ENCODE measurements around the gene SLC44A1.
A peak's percentile ranks its signal among the peaks of the same experiment; 100 is the strongest.
"Not testable (repeated sequence)": the region's sequence is repeated elsewhere in the genome, so short reads cannot be mapped to it uniquely, and the experiment has no call there.

Gene SLC44A1

DNA sequence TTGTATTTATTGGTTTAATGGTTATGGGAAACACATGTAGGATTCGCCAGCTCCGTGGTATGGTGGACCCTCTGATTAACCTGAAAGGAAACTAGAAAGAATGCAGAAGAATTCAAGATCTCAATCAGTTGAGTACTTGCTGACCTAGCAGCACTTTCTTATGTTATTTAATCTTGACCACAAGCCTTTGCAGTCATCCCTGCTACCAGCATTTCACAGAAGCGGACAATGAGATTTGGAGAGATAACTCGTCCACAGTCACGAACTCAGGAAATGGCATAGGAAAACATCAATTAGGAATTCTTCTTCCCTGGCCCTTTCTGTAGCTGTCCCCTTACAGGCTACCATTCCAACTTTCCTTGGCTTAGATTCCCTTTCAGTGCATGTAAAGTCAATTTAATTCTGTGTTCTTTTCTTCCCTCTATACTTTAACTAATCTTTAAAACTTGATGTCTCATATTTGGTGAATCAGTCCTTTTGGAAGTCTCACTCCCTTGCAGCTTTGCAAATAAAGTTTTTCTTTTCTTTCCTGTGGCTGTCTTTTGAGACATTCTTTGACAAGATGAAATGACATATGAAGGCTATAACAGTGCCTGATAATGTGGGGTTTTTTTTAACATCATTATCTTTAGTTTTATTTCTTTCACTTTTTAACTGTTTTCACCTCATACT lies 1.3 kb upstream of the SLC44A1 start:
- no peak for DNase-seq

DNA sequence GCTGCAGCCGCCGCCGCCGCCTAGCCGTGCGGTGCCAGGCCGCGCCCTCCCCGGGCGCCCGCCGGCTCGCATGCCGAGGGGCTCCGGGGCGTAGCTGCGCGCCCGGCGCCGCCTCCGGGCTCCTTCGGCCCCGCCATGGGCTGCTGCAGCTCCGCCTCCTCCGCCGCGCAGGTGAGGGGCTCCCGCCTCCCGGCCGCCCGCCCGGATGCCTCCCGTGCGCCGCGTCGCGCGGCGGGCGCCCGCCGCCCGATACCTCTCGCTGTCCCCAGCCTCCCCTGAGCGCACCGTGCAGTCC lies 230 bp downstream of the SLC44A1 start:
- no peak for DNase-seq

DNA sequence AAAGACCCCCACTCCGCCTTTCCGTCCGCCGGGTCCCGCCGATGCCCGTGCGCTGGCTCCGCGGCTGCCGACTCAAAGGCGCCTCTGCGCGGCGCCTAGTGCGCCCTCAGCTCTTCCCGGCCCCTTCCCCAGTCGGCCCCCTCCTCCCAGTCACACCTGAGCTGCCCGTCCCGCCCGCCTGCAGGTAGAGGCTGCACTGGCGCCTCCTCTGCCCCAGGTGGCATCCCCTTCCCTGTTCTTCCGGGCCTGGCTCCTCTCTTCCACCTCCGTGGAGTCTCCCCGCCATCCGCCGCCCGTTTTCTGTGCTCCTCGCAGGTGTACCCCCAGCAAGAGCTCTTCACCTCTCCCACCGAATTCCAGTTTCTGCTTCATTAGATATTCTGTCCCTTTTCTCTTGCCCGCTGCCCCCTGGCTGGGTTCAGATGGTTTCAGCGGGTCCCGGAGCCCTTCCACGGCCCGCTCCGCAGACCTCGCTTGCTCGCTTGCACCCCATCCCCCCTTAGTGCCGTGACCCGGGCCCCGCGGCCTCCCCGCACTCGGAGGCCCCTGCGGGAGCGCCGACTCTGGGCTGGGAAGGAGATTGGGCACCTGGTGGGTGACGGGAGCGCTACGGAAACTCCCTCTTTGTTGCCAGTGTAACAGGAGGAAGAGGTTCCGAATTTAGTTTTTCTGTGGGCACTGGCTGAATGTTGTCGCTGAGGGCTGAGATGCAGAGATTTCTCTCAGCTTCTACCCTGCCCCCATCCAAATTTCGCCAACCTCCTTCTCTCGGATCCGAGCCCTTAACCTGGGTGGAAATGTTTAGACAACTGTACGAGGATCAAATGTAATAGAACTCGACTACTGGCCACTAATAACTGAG lies 809 bp downstream of the SLC44A1 start:
- DNase-seq, result peak; percentile 20

DNA sequence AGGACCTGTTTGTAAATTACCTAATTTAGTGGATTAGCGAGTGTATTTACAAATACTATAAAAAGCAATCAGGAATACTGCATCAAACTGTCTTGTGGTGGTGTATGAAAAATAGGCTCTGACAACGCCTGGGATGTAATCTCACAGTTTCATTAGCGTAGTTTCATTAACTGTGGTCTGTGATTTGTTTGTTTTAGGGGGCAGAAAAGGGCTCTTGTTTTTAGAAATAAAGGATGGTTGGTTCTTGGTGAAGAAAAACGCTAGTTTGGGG lies 1.4 kb downstream of the SLC44A1 start:
- DNase-seq, result no peak

DNA sequence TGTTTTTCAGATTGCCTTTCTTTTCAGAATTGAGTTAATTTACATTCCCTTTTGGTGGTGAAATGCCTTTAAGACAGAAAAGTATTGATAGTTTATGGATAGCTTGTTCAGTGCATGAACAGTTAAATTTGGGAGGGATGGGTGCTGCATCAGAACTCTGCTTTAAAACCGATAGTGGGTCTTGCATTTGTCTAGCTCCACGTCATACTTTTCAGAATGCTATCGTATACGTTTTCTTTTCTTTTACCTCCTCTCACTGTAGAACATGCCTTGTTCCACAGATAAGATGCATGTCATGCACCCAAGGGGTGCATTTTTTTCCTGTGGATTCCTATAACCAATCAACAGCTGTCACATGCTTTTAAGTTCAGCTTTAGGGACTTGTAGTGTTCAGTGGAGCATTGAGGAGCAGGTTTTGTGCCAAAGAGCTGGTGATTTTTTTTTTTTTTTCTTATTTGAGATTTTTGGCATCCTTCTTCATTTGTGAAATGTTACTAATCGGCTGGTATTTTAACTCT lies 2.3 kb downstream of the SLC44A1 start:
- DNase-seq, result no peak

DNA sequence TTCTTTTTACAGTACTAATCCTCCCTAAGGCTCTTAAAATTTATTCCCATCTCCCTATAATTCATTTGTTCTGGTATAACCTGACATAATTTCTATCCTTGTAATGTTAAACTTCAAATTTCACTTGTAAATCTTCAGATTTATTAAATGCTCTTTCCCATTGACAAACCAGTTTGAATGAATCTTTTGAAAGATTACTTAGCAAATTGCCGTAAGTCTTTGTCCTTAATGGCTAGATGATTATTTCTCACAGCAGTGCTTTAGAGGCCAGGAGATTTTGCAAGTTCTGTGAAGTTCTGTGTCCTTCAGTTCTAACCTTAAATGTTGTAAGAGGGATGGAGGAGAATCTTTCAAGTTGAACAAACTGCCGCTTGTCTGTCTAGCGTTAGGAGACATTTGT lies 4.2 kb downstream of the SLC44A1 start:
- no peak for DNase-seq

DNA sequence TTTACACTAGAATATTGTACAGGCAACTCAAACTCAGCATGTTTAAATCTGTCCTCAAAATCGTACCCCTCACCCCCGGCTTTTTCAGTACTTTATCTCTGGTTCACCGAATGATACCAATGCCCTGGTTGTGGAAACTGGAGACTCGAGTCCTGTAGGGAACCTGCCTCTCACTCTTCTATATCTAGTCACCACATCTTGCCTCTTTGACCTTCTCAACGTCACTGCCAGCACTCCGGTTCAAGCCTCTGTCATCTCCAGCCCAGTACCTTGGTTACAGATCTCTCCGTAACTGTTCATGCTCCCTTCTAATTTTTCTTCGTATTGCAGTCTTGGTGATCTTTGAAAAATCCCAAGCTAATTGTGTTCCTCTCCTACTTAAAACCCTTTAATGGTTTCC lies 6.7 kb downstream of the SLC44A1 start:
- no peak for DNase-seq

DNA sequence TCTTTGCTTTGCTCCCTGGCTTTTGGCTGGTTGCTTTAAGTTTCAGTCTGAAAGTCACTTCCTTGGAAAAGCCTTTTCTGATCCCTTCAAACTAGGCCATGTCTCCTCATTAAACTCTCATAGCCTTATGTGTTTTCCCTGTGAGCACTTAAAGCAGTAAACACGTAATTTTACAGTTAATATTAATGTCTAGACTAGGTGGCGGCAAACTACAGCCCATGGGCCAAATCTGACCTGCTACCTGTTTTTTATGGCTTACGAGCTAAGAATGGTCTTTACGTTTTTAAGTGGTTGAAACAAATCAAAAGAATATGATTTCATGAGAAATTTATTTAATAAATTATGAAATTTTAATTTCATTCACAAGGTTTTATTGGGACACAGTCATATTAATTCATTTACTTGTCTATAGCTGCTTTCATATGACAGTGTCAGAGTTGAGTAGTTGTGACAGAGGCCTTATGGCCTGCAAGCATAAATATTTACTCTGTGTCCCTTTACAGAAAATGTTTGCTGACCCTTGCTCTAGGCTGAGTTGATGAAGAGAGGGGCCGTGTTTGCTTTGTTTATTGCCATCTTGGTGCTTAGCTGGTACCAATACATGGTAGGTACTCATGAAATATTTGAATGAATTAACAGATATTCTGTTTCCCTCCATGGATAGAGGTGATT lies 7.4 kb downstream of the SLC44A1 start:
- DNase-seq, result no peak

DNA sequence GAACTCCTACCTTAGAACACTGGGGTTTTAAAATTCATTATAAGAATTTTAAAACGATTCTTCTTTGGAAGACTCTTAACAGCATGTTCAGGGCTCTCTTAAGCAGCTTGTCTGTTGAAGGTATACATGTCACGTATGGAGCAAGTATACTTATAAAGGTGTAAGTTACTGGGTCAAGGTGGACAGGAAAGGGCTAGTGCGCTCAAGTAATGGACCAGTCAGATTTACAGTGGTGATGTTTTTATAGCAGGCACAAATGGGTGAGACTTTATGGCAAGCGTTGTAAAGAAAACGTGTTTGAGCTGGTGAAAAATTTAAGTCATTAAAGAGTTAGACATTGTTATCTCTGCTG lies 7.9 kb downstream of the SLC44A1 start:
- DNase-seq, result no peak

DNA sequence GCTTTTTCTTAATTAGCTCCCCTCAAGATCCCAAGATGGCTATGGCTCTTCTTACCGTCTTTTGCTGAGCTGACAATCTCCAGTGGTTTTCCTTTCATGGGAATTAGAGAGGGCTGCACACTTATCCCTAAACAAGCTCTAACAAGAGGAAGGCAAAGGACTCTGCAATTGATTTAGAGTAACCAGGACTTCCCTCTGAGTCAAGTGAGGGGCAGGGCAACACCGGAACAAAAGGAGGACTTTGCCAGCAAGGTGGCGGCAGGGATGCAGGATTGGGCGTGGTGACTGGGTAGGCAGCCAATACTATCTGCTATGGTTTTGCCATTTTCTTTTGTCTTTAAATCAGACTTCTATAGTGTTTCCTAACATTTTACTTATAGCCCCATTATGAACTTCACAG lies 9.8 kb downstream of the SLC44A1 start:
- no peak for DNase-seq

DNA sequence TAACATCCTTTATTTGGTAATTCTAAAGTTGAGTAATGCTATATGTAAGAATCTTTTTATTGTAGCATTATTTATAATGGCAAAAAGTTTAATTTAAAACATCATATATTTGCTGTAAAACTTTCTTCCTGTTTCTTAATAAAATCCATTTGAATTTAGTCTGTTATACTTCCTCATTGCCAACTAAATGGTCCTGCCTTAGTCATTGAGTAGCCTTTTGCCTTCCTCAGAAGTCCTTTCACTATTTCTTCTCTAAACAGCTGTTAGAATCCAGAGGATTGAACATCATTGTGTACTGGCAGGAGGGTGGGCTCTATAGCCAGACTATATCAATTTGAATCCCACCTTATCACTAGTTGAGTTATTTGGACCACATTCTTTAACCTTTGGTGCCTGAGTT lies 11.0 kb downstream of the SLC44A1 start:
- DNase-seq, result no peak

DNA sequence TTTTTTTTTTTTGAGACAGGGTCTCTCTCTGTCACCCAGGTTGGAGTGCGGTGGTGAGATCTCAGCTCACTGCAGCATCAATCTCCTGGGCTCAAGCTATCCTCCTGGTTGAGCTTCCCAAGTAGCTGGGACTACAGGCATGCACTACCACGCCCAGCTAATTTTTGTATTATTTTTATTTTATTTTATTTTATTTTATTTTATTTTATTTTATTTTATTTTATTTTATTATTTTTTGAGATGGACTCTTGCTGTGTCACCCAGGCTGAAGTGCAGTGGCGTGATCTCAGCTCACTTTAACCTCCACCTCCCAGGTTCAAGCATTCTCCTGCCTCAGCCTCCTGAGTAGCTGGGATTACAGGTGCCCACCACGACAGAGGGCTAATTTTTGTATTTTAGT lies 12.1 kb downstream of the SLC44A1 start:
- not testable (repeated sequence) for DNase-seq

DNA sequence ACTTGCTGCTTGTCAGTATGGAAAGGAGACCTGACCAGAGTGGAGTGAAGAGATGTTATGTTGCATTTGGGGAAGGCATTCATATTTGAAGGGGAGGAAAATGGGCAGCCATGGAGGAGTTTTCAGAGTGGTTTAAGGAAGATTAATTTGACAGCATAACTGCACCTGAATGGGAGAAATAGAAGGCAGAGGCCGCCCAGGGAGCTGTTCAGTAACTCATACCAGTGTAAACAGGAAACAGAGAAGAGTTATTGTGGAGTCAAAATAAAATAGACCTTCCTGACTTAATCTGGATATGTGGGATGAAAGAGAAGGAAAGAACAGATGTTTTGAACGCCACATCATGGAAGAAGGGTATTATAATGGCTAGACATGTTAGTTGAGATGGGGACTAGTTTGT lies 13.4 kb downstream of the SLC44A1 start:
- DNase-seq, result no peak

DNA sequence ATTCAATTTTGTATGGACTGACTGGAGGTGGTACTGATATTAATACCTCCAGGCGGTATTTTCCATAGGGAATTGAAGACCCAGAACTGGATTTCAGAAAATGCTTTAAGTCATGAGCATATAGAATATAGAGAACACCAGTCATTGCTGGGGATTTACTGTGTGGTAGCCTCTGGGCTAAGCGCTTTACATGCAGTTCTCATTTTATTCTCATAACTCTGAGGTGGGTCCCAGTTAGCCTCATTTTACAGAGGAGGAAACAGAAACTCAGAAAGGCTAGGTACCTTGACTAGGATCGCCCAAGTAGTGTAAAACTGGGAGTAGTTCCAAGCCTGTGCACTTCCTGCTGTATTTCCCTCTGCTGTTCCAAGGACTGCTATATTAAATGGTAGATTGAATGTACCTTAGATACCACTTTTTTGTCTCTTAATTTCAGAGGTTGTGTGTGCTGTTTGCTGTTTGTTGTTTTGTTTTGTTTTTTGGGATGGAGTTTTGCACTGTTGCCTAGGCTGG lies 13.8 kb downstream of the SLC44A1 start:
- DNase-seq, result no peak

DNA sequence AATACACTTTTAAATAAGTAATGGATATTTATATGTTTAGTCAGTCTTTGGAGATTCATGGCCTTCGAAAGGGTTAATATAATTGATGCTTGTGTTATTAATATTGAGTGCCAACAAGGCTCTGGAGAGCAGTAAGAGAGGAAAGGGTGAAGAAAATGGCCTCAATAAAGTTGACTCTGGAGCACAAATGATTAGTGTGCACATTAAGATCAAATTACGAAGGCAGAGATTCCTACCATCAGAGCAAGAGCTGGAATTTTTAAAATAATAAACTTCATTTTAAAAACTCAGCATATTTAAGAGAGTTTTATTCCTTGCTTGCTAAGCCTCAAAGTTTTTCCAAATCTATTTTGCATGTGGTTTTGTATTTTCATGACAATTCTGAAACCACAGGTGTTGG lies 14.8 kb downstream of the SLC44A1 start:
- no peak for DNase-seq

DNA sequence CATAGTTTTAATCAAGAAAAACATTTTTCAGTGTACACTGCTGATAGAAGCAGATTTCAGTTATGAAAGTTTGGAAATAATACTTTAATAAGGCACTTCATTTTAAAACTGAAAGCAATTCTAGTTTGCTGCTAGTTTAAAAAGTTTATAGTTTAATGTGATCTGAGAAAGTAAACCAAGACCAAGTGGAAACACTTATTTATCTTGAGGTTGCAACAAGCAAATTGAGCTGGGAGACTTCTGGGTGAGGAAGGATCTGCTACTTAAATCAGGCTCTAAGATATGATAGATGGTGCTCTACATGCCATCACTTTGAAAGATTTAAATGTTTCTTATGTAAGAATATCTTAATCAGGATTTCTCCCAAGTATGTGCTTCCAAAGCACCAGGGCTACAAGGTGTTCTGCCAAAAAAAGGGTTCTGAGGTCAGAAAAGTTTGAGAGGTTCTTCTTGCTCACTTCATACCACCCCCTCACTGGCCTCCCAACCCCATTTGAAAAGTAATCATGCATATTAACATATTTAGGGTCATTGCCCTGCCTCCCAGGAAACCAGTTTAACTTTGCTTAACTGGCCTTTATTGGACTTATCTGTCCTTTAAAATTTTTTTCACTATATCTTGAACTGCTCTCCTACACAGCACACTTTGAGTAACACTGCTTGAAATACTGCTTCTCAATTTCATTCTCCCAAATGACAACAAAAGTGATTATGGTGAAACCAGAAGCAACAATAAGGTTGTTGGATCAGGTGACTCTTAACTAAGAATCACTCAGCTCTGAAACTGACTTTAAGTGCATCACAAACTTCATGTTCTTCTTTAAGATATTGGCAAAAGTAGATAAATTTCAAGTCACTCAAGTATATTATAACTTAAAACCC lies 15.5 kb downstream of the SLC44A1 start:
- DNase-seq, result no peak

DNA sequence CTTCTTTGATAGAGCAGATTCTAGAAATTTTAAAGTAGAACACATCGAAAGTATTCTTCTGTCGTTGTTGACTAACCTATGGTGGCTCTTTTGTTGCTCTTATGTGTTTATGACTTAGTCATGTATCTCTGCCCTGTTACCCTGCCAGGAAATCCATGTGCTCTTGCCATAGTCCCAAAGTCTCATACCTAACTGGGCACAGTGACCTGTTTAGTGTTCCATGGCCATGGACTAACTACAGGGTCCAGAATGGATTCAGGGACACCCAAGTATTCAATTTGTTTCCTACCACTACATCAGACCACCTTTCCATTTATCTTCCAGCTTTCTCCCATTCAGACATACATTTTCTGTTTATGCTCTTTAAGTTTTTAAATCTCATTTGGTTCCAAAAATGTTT lies 18.0 kb downstream of the SLC44A1 start:
- DNase-seq, result no peak

DNA sequence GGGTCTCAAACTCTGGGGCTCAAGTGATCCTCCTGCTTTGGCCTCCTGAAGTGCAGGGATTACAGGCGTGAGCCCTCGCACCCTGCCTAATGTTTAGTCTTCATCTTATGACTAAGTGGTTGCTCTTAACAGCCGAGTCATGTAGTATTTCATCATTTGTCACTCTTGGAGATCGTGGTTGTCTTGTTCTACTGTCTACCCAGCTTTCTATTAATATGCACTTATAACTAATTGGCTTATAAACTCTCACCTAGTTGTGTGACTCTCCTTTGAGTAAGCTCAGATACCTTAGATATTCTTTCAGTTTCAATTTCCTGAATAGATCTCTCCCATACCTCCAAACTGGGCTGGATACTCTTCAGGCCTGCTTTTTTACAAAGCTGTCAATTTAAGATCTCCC lies 19.9 kb downstream of the SLC44A1 start:
- DNase-seq, result no peak

DNA sequence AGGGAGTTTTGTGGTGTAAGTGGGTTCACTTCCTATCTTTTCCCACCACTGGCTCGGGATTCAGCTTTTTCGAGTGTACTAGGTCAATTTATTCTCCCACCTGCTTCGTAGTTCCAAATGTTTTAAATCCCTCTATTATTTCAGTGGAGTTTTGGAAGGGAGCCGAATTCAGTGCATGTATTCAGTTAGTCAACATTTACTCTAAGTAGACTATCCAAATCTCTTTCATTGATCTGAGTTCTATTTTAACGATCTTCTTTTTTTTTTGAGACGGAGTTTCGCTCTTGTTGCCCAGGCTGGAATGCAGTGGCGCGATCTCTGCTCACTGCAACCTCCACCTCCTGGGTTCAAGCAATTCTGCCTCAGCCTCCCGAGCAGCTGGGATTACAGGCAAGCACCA lies 23.8 kb downstream of the SLC44A1 start:
- DNase-seq, result not testable (repeated sequence)

DNA sequence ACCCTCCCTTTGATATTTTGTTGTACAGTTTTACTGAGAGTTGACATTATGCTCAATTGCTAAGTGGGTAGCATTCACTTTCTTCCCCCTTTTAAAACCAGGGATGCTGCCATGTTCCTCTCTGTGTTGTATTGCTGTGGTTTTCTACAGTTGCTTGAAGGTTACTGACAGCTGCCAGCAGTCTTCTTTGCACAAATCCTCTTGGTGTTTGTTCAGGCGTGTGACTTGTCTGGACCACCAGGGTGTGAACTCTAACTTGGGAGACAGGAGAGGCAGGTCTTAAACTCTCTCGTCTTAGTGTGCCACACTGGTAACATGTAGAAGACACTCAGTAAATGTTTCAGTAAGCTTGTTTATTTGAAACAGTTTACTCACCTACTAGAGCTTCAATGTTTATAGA lies 25.1 kb downstream of the SLC44A1 start:
- no peak for DNase-seq

DNA sequence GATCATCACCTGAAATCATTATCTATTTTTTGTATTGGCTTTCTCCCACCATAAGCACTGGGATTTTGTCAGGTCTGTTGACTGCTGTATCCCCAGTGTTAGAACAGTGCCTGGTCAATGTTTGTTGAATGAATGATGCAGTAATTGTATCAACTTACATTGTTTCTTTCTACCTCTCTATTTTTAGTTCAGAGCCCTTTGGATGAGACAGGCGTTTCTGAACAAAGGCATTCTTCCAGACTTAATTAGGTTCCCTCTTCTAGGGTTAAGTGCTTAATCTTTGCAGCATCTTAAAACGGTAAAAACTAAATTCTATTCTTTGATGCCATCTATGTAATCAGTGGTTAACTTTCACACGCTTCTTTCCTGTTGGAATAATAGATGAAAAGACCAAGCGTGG lies 26.3 kb downstream of the SLC44A1 start:
- no peak for DNase-seq

DNA sequence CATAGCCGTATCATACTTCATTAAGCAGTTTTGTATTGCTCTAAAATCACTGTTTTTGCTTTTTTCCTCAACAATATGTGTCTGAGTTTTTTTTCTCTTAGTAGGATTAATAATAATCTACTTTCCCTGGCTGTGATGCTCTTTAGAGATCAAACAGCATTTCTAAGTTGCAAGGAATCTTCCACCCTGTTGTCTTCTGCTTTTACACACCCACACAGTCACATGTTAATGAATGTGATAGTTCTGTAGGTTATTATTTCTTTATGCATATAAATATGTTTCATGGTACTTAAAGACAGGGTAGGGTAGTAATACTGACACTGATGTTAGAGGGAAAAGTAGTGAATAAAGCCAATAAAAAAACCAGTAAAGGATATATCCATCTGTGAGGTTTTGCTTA lies 29.3 kb downstream of the SLC44A1 start:
- no peak for DNase-seq

DNA sequence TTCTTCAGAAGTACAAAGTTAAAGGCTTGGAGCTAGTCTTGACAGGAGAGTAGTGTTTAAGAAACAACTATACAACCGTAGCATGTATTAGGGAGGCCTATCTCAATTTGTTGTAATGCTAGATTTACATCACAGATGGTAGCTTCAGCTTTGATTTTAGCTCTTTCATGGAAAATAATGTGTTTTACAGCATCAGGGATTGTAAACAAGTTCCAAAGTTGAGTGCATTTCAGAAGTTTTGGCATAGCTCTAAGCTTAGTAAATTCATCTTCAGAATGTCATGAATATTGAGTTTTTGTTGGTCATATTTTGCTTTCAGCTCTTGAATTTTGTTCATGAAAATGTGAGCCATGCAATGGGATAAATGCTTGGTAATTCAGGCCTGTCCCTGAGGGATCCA lies 30.7 kb downstream of the SLC44A1 start:
- DNase-seq, result no peak

All from GDM1 (cell line).